BLaER1 (cell line): ENCODE results near the gene RPRD2.
"Not testable (repeated sequence)": the region's sequence is repeated elsewhere in the genome, so short reads cannot be mapped to it uniquely, and the experiment has no call there.

ENCODE experiments used
- H3K27ac ChIP-seq: shearing (Covaris generic); formaldehyde crosslinking; 2 replicates; pipeline ENCODE4 v1.8.1; 2022
- H3K27me3 ChIP-seq: shearing (Covaris generic); formaldehyde crosslinking; 2 replicates; pipeline ENCODE4 v1.8.1; 2022
- H3K36me3 ChIP-seq: shearing (Covaris generic); formaldehyde crosslinking; 2 replicates; pipeline ENCODE4 v1.8.1; 2022
- H3K4me1 ChIP-seq: shearing (Covaris generic); formaldehyde crosslinking; 2 replicates; pipeline ENCODE4 v1.8.1; 2022
- H3K4me2 ChIP-seq: shearing (Covaris generic); formaldehyde crosslinking; 2 replicates; pipeline ENCODE4 v1.8.1; 2022
- H3K4me3 ChIP-seq: shearing (Covaris generic); formaldehyde crosslinking; 2 replicates; pipeline ENCODE4 v1.8.1; 2022
- H3K9ac ChIP-seq: shearing (Covaris generic); formaldehyde crosslinking; 2 replicates; pipeline ENCODE4 v1.8.1; 2022
- H3K9me3 ChIP-seq: shearing (Covaris generic); formaldehyde crosslinking; 2 replicates; pipeline ENCODE4 v1.8.1; 2022
- H4K20me1 ChIP-seq: shearing (Covaris generic); formaldehyde crosslinking; 2 replicates; pipeline ENCODE4 v1.8.1; 2022
- Cebpa-rat ChIP-seq: shearing (Covaris generic); IDR thresholded peaks from 2 replicates; pipeline ENCODE4 v1.8.1; 2022

Gene RPRD2

GRCh38 chr1:150363426-150364230, at the start of gene RPRD2:
TSS of gene RPRD2 (plus strand) at chr1:150364147. CDS start at chr1:150364715, 568 bp downstream.
- Histone ChIP-seq H4K20me1 (peaks cover 15% of the 10 kb centered on the region), H3K4me2 (peak within 1 kb of the TSS; percentile 88), H3K4me3 (peak within 1 kb of the TSS; percentile 76), H3K9ac (peak within 1 kb of the TSS; percentile 90), H3K27ac (peak within 1 kb of the TSS; percentile 94), H3K4me1 (peaks cover 31% of the 10 kb centered on the region), H3K36me3 (no peaks in the 10 kb centered on the region), H3K27me3 (no peaks in the 10 kb centered on the region), H3K9me3 (no peaks in the 10 kb centered on the region)
- TF ChIP-seq Cebpa-rat = peak; percentile 76; the same call in 1 of the 2 replicates

GRCh38 chr1:150314691-150315090, 49.3 kb upstream of the RPRD2 start:
- not testable (repeated sequence) for H3K4me2 ChIP-seq, H3K4me1 ChIP-seq, H3K9ac ChIP-seq, H3K27ac ChIP-seq, H4K20me1 ChIP-seq, H3K27me3 ChIP-seq, H3K9me3 ChIP-seq, H3K4me3 ChIP-seq
- H3K36me3 ChIP-seq = peaks cover 11% of the 10 kb centered on the region

- H3K27me3 ChIP-seq = no peaks in the 10 kb centered on the region
- H3K4me2 ChIP-seq = peak overlapping the region; percentile 66
- peaks cover 26% of the 10 kb centered on the region for H3K36me3 ChIP-seq
- no peaks in the 10 kb centered on the region for H3K9me3 ChIP-seq
- H3K4me3 ChIP-seq = peak overlapping the region; percentile 84
- TF ChIP-seq Cebpa-rat = no peak
- H3K4me1 ChIP-seq = peaks cover 20% of the 10 kb centered on the region
- H3K27ac ChIP-seq = peak overlapping the region; percentile 93
- H4K20me1 ChIP-seq = peaks cover 28% of the 10 kb centered on the region; the same call in 1 of the 2 replicates
- peak overlapping the region; percentile 94; the same call in 1 of the 2 replicates for H3K9ac ChIP-seq
Observed at GRCh38 chr1:150320667-150320978, 43.3 kb upstream of the RPRD2 start.

- H3K9ac ChIP-seq = peak overlapping the region; percentile 94
- H4K20me1 ChIP-seq = peaks cover 40% of the 10 kb centered on the region
- peak overlapping the region; percentile 84 for H3K4me3 ChIP-seq
- H3K4me2 ChIP-seq = peak overlapping the region; percentile 78
- H3K4me1 ChIP-seq = peaks cover 14% of the 10 kb centered on the region
- H3K27ac ChIP-seq = peak overlapping the region; percentile 93
- H3K27me3 ChIP-seq = no peaks in the 10 kb centered on the region
- no peak for TF ChIP-seq Cebpa-rat
- no peaks in the 10 kb centered on the region for H3K9me3 ChIP-seq
- H3K36me3 ChIP-seq = peaks cover 37% of the 10 kb centered on the region
Observed at GRCh38 chr1:150321826-150322166, 42.2 kb upstream of the RPRD2 start.

GRCh38 chr1:150322310-150322709, 41.6 kb upstream of the RPRD2 start:
- Histone ChIP-seq H3K4me2 (peak overlapping the region; percentile 78), H3K9me3 (no peaks in the 10 kb centered on the region), H3K4me3 (peak overlapping the region; percentile 84), H3K27me3 (no peaks in the 10 kb centered on the region), H3K9ac (peak overlapping the region; percentile 94), H4K20me1 (peaks cover 45% of the 10 kb centered on the region), H3K27ac (peak overlapping the region; percentile 93), H3K4me1 (peaks cover 14% of the 10 kb centered on the region), H3K36me3 (peaks cover 42% of the 10 kb centered on the region)
- TF ChIP-seq Cebpa-rat = no peak

- H3K4me1 ChIP-seq = no peaks in the 10 kb centered on the region
- H3K27me3 ChIP-seq = no peaks in the 10 kb centered on the region
- no peak overlapping the region for H3K4me2 ChIP-seq
- no peaks in the 10 kb centered on the region for H3K9me3 ChIP-seq
- TF ChIP-seq Cebpa-rat = no peak
- no peak overlapping the region for H3K4me3 ChIP-seq
- H3K36me3 ChIP-seq = peaks cover 99% of the 10 kb centered on the region
- peaks cover 27% of the 10 kb centered on the region for H4K20me1 ChIP-seq
- no peak overlapping the region for H3K27ac ChIP-seq
- H3K9ac ChIP-seq = no peak overlapping the region
Observed at GRCh38 chr1:150332651-150333290, 31.2 kb upstream of the RPRD2 start.

- no peak overlapping the region for H3K4me2 ChIP-seq
- H3K27ac ChIP-seq = no peak overlapping the region
- no peak overlapping the region for H3K9ac ChIP-seq
- H3K27me3 ChIP-seq = no peaks in the 10 kb centered on the region
- H3K36me3 ChIP-seq = peaks cover 98% of the 10 kb centered on the region
- TF ChIP-seq Cebpa-rat = no peak
- H3K4me3 ChIP-seq = no peak overlapping the region
- no peaks in the 10 kb centered on the region for H4K20me1 ChIP-seq
- H3K4me1 ChIP-seq = no peaks in the 10 kb centered on the region
- no peaks in the 10 kb centered on the region for H3K9me3 ChIP-seq
Observed at GRCh38 chr1:150346316-150346715, 17.6 kb upstream of the RPRD2 start.

- Histone ChIP-seq H3K9ac (no peak overlapping the region), H4K20me1 (no peaks in the 10 kb centered on the region), H3K27me3 (no peaks in the 10 kb centered on the region), H3K4me1 (no peaks in the 10 kb centered on the region), H3K27ac (no peak overlapping the region), H3K4me2 (no peak overlapping the region), H3K9me3 (no peaks in the 10 kb centered on the region), H3K36me3 (peaks cover 93% of the 10 kb centered on the region), H3K4me3 (no peak overlapping the region)
- TF ChIP-seq Cebpa-rat = no peak
Observed at GRCh38 chr1:150352866-150353265, 11.1 kb upstream of the RPRD2 start.

GRCh38 chr1:150362721-150363425, 1.1 kb upstream of the RPRD2 start:
- peak overlapping the region; percentile 94 for H3K27ac ChIP-seq
- H3K27me3 ChIP-seq = no peaks in the 10 kb centered on the region
- peaks cover 26% of the 10 kb centered on the region for H3K4me1 ChIP-seq
- TF ChIP-seq Cebpa-rat = no peak
- H3K36me3 ChIP-seq = no peaks in the 10 kb centered on the region
- peak overlapping the region; percentile 90 for H3K9ac ChIP-seq
- peak overlapping the region; percentile 87 for H3K4me2 ChIP-seq
- H3K4me3 ChIP-seq = peak overlapping the region; percentile 76
- H4K20me1 ChIP-seq = peaks cover 12% of the 10 kb centered on the region; the same call in 1 of the 2 replicates
- H3K9me3 ChIP-seq = no peaks in the 10 kb centered on the region
